Epidermal melanocyte (primary cell): ENCODE results near the gene PARVG.

Experiments used
- DNase-seq: peaks from one replicate; pipeline ENCODE4 v3.0.0; 2011; ENCODE audit warnings: low spot score; ENCODE audit not compliant: insufficient read length

The PARVG gene

DNA sequence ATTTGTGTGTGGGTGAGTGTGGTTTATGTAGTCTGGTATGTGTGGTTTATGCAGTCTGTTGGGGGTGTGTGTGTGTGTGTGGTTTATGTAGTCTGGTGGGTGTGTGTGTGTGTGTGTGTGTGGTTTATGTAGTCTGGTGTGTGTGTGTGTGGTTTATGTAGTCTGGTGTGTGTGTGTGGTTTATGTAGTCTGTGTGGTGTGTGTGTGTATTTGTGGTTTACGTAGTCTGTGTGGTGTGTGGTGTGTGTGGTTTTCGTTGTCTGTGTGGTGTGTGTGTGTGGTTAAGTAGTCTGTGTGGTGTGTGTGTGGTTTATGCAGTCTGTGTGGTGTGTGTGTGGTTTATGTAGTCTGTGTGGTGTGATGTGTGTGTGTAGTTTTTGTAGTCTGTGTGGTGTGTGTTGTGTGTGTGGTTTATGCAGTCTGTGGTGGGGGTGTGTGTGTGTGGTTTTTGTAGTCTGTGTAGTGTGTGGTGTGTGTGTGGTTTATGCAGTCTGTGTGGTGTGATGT is 26.2 kb upstream of the PARVG start:
- DNase-seq, result no peak

- no peak for DNase-seq
Observed at GRCh38 chr22:44155115-44155514, 25.6 kb upstream of the PARVG start.

- DNase-seq, result no peak
Observed at GRCh38 chr22:44157916-44158618, 22.7 kb upstream of the PARVG start.

DNA sequence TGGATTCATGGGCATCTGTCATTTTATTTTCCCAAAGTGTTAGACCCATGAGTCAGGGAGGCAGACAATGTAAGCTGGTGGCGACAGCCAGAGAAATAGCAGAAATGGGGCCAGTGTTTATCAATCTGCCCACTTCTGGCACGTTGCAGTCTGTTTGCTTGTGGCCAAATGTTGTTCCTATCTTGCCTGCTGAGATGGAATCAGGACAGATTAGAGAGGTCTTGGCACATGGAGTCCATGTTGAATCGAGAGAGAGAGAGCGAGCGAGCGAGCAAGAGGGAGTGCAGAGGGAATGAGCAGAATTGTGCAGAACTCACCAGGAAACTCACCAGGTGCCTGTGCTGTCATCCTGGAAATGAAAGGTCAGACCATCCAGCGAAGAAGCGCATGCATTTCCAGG is 21.9 kb upstream of the PARVG start:
- no peak for DNase-seq

GRCh38 chr22:44159221-44159620 is 21.5 kb upstream of the PARVG start:
- no peak for DNase-seq

DNA sequence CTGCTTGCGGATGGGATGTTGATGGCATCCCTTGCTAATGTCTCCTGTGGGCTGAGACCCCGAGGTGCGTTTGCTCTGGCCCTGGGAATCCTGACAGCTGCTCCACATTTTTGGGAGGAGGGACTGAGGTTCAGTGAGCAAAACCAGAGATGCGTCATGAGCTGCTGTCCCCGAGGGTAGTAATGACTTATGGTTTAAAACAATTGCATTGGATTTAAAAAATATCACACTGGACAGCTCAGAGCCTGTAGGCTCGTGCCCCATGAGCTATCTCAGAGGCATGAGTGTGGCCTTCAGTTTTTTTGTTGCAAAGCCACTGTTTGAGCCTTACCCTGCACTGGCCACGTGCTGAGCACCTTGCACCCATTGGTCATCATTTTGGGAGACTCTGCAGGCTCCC is 20.9 kb upstream of the PARVG start:
- no peak for DNase-seq

DNA sequence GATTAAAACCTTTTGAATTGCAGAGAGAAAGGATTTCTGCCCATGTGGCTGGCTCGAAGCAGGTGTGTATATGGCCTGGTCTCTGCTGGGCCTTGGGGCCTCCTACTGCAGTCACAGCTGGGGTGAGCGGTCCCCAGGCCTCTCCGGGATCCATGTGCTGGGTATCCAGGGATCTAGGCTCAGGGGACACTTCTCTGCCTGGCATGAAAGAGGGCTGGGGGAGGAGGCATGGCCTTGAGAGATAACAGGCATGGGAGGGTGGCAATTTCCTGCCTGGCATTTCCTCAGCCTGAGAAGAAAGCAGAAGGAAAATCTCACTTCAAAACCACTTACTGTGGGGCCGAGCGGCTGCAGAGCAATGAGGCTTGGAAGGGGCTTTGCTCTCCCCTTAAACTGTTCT is 20.3 kb upstream of the PARVG start:
- no peak for DNase-seq

GRCh38 chr22:44161673-44162072 is 19.1 kb upstream of the PARVG start:
- no peak for DNase-seq

- no peak for DNase-seq
Observed at GRCh38 chr22:44162960-44163359, 17.8 kb upstream of the PARVG start.

- no peak for DNase-seq
Observed at GRCh38 chr22:44163536-44163935, 17.2 kb upstream of the PARVG start.

DNA sequence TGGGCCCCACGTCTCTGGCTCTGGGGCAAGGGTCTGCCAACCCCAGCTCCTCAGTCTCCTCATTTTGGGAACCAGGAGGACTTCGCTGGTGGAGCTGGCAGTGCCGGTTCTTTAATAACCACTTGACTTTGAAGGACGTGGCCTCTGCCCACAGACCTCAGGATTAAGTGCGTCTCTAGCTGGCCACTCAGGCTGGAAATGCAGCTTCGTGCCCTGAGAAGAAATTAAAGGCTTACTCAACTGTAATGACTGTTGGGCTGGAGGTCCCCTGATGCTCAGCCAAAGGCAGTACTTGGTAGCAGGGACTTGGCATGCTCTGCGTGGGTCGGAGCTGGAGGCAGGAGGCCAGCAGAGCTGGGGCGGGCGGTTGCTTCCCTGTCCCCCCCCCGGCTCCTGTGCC is 16.7 kb upstream of the PARVG start:
- DNase-seq, result no peak

DNA sequence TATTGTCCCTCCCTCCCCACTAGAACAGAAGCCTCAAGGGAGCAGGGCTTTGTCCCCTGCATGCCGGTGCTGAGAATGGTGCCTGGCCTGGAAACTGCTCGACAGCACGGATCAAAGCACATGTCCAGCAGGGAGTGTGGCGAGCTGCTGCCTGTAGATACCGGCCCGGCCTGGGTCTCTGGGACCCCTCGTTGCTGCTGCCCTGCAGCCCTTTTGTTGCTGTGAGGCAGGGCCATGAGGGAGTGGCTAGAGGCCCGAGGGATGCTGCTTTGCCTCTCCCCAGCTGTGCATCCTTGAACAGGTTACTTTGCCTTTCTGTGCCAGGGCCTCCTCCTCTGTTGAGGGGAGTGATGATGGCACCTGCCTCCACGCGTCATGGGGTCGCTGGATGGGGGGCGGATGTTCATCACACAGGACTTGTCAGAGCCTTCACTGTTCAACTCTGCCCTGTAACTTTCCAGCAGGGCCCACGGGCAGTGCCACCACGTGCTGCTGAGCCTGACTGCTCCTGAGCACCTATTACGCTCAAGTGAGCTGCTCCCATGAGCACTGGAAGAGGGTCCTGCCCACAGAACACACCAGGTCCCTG is 15.3 kb upstream of the PARVG start:
- DNase-seq, result no peak

DNA sequence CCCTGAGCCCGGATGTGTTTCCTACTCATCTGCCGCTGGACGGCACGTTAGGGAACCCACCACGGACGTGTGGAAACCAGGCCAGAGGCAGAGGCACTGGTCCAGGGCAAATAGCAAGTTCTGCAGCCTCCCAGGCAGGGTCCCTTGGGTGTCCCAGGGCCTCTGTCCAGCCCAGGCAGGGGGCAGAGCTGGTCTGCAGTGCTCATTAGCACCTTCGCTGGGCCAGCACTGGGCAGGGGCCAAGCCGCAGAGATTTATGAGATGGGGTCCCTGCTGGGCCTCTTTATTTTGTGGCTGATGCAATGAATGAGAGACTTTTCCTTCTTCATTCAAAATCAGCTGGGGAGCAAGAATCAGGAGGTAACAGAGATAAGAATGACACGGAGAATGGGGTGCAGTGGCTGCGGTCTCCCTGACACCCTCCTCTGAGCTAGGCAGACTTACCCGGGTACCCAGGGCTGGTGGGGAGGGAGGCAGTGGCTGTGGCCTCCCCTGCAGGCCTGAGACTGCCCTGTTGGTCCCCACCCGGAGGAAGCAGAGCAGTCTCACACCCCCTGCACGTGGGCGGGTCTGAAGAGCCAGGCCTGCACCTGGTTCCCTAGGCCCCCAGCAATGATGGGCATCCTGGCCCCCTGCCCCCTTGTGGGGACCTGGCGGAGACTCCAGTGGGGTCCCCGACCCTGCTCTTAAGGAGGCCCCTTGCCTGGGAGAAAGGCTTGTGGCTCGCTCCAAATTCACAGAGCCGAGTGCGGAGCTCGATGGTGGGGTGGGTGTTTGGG is 14.0 kb upstream of the PARVG start:
- DNase-seq, result no peak

- no peak for DNase-seq
Observed at GRCh38 chr22:44167501-44167900, 13.2 kb upstream of the PARVG start.

- DNase-seq, result no peak
Observed at GRCh38 chr22:44168206-44168605, 12.5 kb upstream of the PARVG start.

DNA sequence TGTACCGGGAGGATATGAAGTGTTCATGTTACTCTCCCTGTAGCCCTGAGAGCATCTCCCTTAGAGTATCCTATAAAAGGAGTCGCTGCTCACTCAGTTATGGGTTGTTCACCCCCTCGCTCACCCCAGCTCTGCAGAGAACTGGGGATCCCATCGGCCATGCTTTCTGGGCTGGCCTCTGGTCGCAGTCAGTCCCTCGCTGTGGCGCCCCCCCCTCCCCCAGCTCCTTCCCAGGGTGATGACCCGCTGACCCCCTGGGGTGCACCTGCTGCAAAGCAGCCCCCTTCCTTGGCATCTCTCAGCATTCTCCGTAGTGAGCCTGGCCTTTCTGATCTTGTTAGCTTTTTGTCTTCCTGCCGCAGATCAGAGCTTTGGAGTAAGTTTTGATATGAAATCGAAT is 10.3 kb upstream of the PARVG start:
- no peak for DNase-seq

- DNase-seq, result no peak
Observed at GRCh38 chr22:44171561-44171960, 9.2 kb upstream of the PARVG start.

- DNase-seq, result no peak
Observed at GRCh38 chr22:44172370-44173108, 8.2 kb upstream of the PARVG start.

DNA sequence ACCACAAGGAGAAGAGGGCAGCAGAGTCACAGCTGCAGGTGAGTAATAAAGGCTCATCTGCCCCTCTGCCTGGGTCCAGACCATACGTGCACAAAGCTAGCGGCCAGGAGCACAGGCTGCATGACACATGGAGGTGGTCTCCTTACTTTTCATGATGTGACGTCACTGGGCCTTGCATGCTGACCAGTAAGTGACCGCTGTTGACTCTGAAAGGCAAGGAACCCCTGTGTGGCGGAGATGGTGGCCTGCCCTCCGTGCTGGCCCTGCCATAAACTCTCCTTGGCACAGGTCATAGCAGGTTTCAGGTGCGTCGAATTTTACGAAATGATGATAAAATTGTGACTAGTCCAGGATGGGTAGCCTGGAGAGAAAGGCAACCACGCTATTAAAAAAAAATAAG is 7.6 kb upstream of the PARVG start:
- no peak for DNase-seq

DNA sequence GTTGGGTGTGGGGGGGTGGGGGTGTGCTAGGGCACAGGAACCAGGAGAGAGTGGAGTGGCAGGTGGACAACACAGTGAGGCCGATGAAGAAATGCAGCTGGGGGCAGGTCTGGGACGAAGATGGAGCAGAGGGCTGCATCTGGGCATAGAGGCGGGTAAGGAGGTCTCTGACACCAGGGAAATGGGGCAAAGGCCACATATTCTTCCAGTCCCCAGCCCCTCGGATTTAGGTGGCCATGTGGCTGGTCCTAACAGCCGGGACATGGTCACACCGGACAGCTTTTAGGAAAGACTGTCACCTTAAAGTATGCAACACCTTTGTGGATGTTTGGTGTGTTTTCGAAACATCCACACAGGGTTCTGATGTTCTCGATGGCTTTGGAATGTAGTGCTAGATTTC is 5.0 kb upstream of the PARVG start:
- no peak for DNase-seq

GRCh38 chr22:44179196-44179988 is 1.3 kb upstream of the PARVG start:
- DNase-seq, result no peak
